K562 (cell line): Measurements from ENCODE around the gene KIAA0513. TPM values are rescaled to one million over a fixed set of nuclear protein-coding genes. Genes with fewer than 3 reads are reported as not detected.
A peak's percentile ranks its signal among the peaks of the same experiment; 100 is the strongest.

ENCODE experiments used
- CBFB ChIP-seq: sonication (generic); formaldehyde crosslinking; IDR thresholded peaks from 2 replicates; pipeline ENCODE4 v1.4.0; 2020; ENCODE audit warnings: mild to moderate bottlenecking, missing genetic modification reagents
- CBX8 ChIP-seq: fragments of 200-600 bp; sonication (generic); IDR thresholded peaks from 2 replicates; pipeline ENCODE4 v1.6.1; 2012; ENCODE audit warnings: borderline replicate concordance, mixed run types, low read depth, mild to moderate bottlenecking, moderate library complexity, mixed read lengths, low read length, control low read depth, inconsistent platforms; ENCODE audit not compliant: poor library complexity, severe bottlenecking; ENCODE audit errors: extremely low read depth
- CCNT2 ChIP-seq: IDR thresholded peaks from 2 replicates; pipeline ENCODE4 v1.6.1; 2011; ENCODE audit warnings: borderline replicate concordance, low read depth, mild to moderate bottlenecking, moderate library complexity, mixed read lengths, low read length; ENCODE audit not compliant: insufficient read length; ENCODE audit errors: extremely low read depth
- ETV6 ChIP-seq, 3 experiments: fragments of 150-350 bp in 1 of 3; sonication (generic) in 1 of 3; formaldehyde crosslinking in 1 of 3; IDR thresholded peaks; 2 replicates each; pipeline versions ENCODE4 v1.6.1 to v1.8.0; 2014 to 2022; ENCODE audit warnings: borderline replicate concordance in 2 of 3, low read depth in 2 of 3, antibody characterized with exemption in 1 of 3, low read length in 1 of 3, mild to moderate bottlenecking in 1 of 3, missing genetic modification reagents in 1 of 3
- FOXJ2 ChIP-seq: fragments of 200-800 bp; sonication (Bioruptor generic); IDR thresholded peaks from 2 replicates; pipeline ENCODE4 v1.6.1; 2016; ENCODE audit warnings: missing genetic modification characterization, missing compliant biosample characterization
- HDAC1 ChIP-seq, 2 experiments: fragments of 450-650 bp; IDR thresholded peaks; 2 replicates each; pipeline ENCODE4 v1.6.1; 2016 to 2017; ENCODE audit warnings: inconsistent platforms in 1 of 2, mild to moderate bottlenecking in 1 of 2, moderate library complexity in 1 of 2
- HNRNPK ChIP-seq: fragments of 200-400 bp; formaldehyde crosslinking; IDR thresholded peaks from one replicate; pipeline ENCODE4 v1.6.1; 2018; ENCODE audit warnings: mild to moderate bottlenecking, low read depth, low read length; ENCODE audit not compliant: poor library complexity, severe bottlenecking
- NFE2 ChIP-seq: IDR thresholded peaks from 2 replicates; pipeline ENCODE4 v1.6.1; 2014; ENCODE audit warnings: antibody characterized with exemption, low read depth
- NONO ChIP-seq, 2 experiments: fragments of 200-400 bp in 1 of 2; fragments of 450-650 bp in 1 of 2; formaldehyde crosslinking in 1 of 2; IDR thresholded peaks; 2 replicates each; pipeline ENCODE4 v1.6.1; 2017; ENCODE audit warnings: low read depth in 2 of 2, mild to moderate bottlenecking in 2 of 2, moderate library complexity in 2 of 2, low read length in 1 of 2
- NRF1 ChIP-seq, 2 experiments: fragments of 450-650 bp; IDR thresholded peaks in 1 of 2; conservative IDR thresholded peaks in 1 of 2; 2 replicates each; pipeline ENCODE4 v1.6.1; 2014; ENCODE audit warnings: mild to moderate bottlenecking in 2 of 2
- PURB ChIP-seq: sonication (generic); formaldehyde crosslinking; IDR thresholded peaks from 2 replicates; pipeline ENCODE4 v1.9.0; 2021; ENCODE audit warnings: low read depth, mild to moderate bottlenecking, missing genetic modification reagents
- RBM14 ChIP-seq: fragments of 200-400 bp; formaldehyde crosslinking; IDR thresholded peaks from 2 replicates; pipeline ENCODE4 v1.6.1; 2018; ENCODE audit warnings: low read depth, mild to moderate bottlenecking, low read length, moderate library complexity, borderline replicate concordance; ENCODE audit not compliant: insufficient read depth
- TAF1 ChIP-seq: IDR thresholded peaks from 2 replicates; pipeline ENCODE4 v1.6.1; 2011; ENCODE audit warnings: mild to moderate bottlenecking, low read length, moderate library complexity; ENCODE audit not compliant: insufficient read depth, control insufficient read depth, severe bottlenecking; ENCODE audit errors: extremely low read depth
- THAP12 ChIP-seq: fragments of 250-450 bp; sonication (Bioruptor Pico); IDR thresholded peaks from 2 replicates; pipeline ENCODE4 v1.9.0; 2021; ENCODE audit warnings: mild to moderate bottlenecking, inconsistent platforms
- ZBTB34 ChIP-seq: fragments of 250-450 bp; sonication (Bioruptor Pico); IDR thresholded peaks from 2 replicates; pipeline ENCODE4 v1.8.0; 2021; ENCODE audit warnings: mild to moderate bottlenecking, moderate library complexity
- ZNF12 ChIP-seq: sonication (generic); formaldehyde crosslinking; IDR thresholded peaks from 2 replicates; pipeline ENCODE4 v1.4.0; 2020; ENCODE audit warnings: mild to moderate bottlenecking, missing genetic modification reagents
- ZNF764 ChIP-seq: fragments of 250-450 bp; sonication (Bioruptor Pico); IDR thresholded peaks from 2 replicates; pipeline ENCODE4 v1.4.0; 2020; ENCODE audit warnings: low read depth, mild to moderate bottlenecking, moderate library complexity
- ZNF77 ChIP-seq: fragments of 250-450 bp; sonication (Bioruptor Pico); IDR thresholded peaks from 2 replicates; pipeline ENCODE4 v1.5.0; 2020
- polyA plus RNA-seq, 8 experiments: library from polyadenylated mRNA; depleted of rRNA in 4 of 8; stranded (reverse) in 5 of 8; unstranded in 3 of 8; fragments of >200 nt; fragmentation: Nextera tagmentation in 2 of 8; fragmentation: Illumina TruSeq in 1 of 8; extraction: Ambion mirVana in 2 of 8; extraction: Trizol in 1 of 8; gene quantifications; 2 replicates each; pipeline versions ENCODE4 v1.2.1 to v1.2.3, GENCODE V29; 2011 to 2014; ENCODE audit warnings: inconsistent platforms in 1 of 8, missing spikeins in 1 of 8
- total RNA-seq, 7 experiments: library from RNA; depleted of rRNA in 6 of 7; stranded (reverse); fragments of >200 nt in 6 of 7; fragmentation: Illumina TruSeq in 2 of 7; extraction: Trizol in 2 of 7; gene quantifications; 2 replicates each; pipeline versions ENCODE4 v1.2.1 to v1.2.3, GENCODE V29; 2011 to 2021; ENCODE audit warnings: low replicate concordance in 1 of 7
- TF ChIP-seq, protein P1 (sequence below): sonication (generic); formaldehyde crosslinking; IDR thresholded peaks from 2 replicates; pipeline ENCODE4 v1.8.0; 2022; ENCODE audit warnings: missing genetic modification reagents, mild to moderate bottlenecking, moderate library complexity, borderline replicate concordance
- TF ChIP-seq, protein P2 (sequence below): fragments of 450-650 bp; conservative IDR thresholded peaks from 2 replicates; pipeline ENCODE4 v1.6.1; 2016; ENCODE audit warnings: missing genetic modification characterization, low read depth, mild to moderate bottlenecking, missing compliant biosample characterization, moderate library complexity

The KIAA0513 gene
- total and polyA plus RNA-seq, 9 of the 15 experiments (the other 6 are each of a cell fraction or from before 2014, with no cell fraction given): 0.18 to 13.7 (median 10.2) TPM

GRCh38 chr16:85114909-85115567, 87.4 kb downstream of the KIAA0513 start (continued):
- TF ChIP-seq TAF1 (no peak), ETV6 (IDR thresholded peaks at IDR 0.05; ENCODE audit: borderline replicate concordance in 1 of 2, low read depth in 2 of 2, low read length in 1 of 2) (no peak), ETV6 (CRISPR knock-in tag; IDR thresholded peaks at IDR 0.05; ENCODE audit: borderline replicate concordance) (no peak), ZNF764 (CRISPR knock-in tag) (no peak), CBX8 (no peak), RBM14 (no peak), HDAC1 (IDR thresholded peaks at IDR 0.05) (peak; percentile 32 to 69; a peak in 2 of 4 replicates), PURB (no peak), FOXJ2 (no peak), ZNF12 (CRISPR knock-in tag) (no peak), ZBTB34 (CRISPR knock-in tag) (no peak), ZNF77 (CRISPR knock-in tag) (no peak), CCNT2 (no peak), THAP12 (CRISPR knock-in tag) (peak; percentile 57), HNRNPK (no peak), NFE2 (no peak), NONO (IDR thresholded peaks at IDR 0.05; ENCODE audit: low read depth in 2 of 2, low read length in 1 of 2) (no peak), CBFB (CRISPR knock-in tag) (no peak), NRF1 (conservative IDR thresholded peaks at IDR 0.05 in 1 of 2, IDR thresholded peaks at IDR 0.05 in 1 of 2) (0 out of 4 replicates have a peak, but pooled peaks of 1 of the 2 experiments have one; percentile 19)
- TF ChIP-seq, protein P1, sequence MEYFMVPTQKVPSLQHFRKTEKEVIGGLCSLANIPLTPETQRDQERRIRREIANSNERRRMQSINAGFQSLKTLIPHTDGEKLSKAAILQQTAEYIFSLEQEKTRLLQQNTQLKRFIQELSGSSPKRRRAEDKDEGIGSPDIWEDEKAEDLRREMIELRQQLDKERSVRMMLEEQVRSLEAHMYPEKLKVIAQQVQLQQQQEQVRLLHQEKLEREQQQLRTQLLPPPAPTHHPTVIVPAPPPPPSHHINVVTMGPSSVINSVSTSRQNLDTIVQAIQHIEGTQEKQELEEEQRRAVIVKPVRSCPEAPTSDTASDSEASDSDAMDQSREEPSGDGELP (CRISPR knock-in tag): peak; percentile 88
- TF ChIP-seq, protein P2, sequence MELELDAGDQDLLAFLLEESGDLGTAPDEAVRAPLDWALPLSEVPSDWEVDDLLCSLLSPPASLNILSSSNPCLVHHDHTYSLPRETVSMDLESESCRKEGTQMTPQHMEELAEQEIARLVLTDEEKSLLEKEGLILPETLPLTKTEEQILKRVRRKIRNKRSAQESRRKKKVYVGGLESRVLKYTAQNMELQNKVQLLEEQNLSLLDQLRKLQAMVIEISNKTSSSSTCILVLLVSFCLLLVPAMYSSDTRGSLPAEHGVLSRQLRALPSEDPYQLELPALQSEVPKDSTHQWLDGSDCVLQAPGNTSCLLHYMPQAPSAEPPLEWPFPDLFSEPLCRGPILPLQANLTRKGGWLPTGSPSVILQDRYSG (tag): no peak
